ENCODE results near the gene CTBP1.

- TF ChIP-seq CTCF (conservative IDR thresholded peaks at IDR 0.05; ENCODE audit: low read depth, low read length) (no peak), EZH2 (IDR thresholded peaks at IDR 0.05; ENCODE audit: low read length, unreplicated experiment) (no peak)
Measured at GRCh38 chr4:1241936-1242505, 6.9 kb downstream of the CTBP1 start.

Data from PC-3 (cell line).